ENCODE results near the gene HAGH. TPM values are rescaled to one million over a fixed set of nuclear protein-coding genes. Genes with fewer than 3 reads are reported as not detected.

HAGH gene
- total RNA-seq, 1 donor from 2014 or later, result 76.2 TPM

DNA sequence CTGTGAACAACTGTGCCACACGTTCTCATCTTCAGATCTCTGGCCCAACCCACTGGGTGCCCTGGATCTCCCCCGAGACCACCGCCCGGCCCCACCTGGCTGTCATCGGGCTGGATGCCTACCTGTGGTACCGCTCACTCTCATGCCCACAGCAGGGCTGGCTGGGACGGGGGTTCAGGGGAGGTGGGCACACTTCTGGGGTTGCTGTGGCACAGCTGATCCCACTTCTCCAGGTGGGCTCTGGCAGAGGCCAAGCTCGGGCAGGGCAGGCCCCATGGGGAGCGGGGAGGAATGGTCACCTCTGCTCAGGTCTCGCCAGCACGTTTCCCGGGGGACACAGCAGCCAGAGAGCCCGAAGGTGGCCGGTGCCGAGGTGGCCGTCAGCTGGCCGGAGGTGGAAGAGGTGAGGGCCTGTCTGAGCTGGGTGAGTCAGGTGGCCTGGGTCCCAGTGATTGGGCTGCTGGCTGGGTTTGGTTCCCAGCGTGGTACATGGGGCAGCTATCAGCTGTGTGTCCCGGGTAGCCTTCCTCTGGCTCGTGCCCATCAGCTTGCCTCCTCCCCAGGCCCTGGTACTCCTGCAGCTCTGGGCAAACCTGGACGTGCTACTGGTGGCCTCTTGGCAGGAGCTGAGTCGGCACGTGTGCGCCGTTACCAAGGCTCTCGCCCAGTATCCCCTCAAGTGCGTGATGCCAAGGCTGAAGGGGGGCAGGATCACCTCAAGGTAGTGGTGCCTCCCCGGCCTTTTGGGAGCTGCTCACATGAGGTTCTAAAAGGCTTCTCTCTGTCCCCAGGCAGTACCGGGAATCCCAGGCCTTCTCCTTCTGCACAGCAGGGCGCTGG, 51.4 kb downstream of the HAGH start:
- DNase-seq (ENCODE audit: low read depth, low spot score), result no peak

- no peak for DNase-seq (ENCODE audit: low read depth, low spot score)
Observed at GRCh38 chr16:1774448-1774780, 52.2 kb downstream of the HAGH start.

- DNase-seq (ENCODE audit: low read depth, low spot score), result no peak
Observed at GRCh38 chr16:1773703-1774447, 52.8 kb downstream of the HAGH start.

DNA sequence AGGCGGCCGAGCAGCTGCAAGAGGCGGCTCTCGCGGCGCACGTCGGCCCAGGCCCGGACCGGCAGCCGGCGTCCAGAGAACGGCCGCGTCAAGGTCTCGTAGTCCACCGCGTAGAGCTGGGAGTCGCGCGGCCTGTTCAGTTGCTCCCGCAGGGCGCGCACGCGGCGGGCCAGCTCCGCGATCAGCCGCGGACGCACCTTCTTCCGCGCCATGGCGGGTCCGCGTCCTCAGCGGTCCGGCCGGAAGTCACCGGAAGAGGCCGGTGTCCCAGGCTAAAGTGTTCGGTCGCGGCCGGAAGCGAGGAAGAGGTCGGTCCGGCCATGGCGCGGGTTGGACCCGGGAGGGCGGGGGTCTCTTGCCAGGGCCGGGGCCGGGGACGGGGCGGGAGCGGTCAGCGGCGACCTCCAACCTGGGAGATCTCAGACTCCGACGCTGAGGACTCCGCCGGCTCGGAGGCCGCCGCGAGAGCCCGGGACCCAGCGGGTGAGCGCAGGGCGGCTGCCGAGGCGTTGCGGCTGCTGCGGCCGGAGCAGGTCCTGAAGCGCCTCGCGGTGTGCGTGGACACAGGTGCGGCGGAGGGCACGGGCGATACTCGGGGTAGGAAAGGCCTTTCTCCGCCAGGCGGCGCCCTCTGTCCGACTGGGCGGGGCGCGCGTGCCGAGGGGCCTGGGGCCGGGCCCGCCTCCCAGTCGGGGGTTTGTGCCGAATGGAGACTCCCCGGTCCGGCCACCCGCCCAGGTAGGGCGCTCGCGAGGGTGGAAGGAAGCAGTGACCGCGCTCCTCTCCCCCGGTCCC, 53.5 kb downstream of the HAGH start, which contains the start of gene MRPS34:
TSS of gene MRPS34 (minus strand) at position 227 of the 795 bp plus-strand sequence. CDS start at position 212, 15 bp downstream.
- peak; percentile 44 for DNase-seq (ENCODE audit: low read depth, low spot score)

DNA sequence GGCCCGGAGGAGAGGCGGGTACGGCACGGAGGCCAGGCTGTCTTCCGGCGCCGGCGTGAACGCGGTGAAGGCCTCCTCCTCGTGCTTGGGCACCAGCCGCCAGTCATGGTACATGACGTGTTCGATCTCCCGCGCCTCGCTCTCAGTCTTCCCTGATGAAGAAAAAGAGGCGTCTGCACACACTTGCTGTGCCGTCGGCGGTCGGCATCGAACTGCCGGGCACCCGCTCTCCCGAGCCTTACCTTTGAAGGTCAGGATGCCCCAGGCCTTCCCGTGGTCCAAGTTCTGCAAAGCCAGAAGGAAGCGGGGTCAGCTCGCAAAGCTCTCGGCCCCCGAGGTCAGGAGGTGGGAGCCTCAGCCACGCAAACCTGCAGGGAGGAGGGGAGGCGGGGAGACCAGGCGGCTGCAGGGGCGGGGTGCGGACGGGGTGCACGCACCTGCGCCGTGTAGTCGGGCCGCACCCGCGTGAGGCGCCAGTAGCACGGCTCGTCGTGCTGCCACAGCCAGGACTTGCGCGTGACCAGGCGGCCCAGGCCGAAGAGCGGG, 54.2 kb downstream of the HAGH start, which contains the start of gene EME2:
TSS of gene EME2 (plus strand) at position 449 of the 546 bp plus-strand sequence. CDS start 418 bp downstream, outside the sequence.
- no peak for DNase-seq (ENCODE audit: low read depth, low spot score)

- no peak for DNase-seq (ENCODE audit: low read depth, low spot score)
Observed at GRCh38 chr16:1771864-1772361, 54.7 kb downstream of the HAGH start.

GRCh38 chr16:1771188-1771863, 55.3 kb downstream of the HAGH start, which contains the start of gene NME3:
Gene NME3, minus strand, starts transcription at chr16:1771543. Its CDS starts 9 bp downstream, at chr16:1771534.
- DNase-seq (ENCODE audit: low read depth, low spot score), result no peak

- DNase-seq (ENCODE audit: low read depth, low spot score), result no peak
Observed at GRCh38 chr16:1770328-1771187, 56.1 kb downstream of the HAGH start.

GRCh38 chr16:1769402-1770300, 57.0 kb downstream of the HAGH start:
- no peak for DNase-seq (ENCODE audit: low read depth, low spot score)

DNA sequence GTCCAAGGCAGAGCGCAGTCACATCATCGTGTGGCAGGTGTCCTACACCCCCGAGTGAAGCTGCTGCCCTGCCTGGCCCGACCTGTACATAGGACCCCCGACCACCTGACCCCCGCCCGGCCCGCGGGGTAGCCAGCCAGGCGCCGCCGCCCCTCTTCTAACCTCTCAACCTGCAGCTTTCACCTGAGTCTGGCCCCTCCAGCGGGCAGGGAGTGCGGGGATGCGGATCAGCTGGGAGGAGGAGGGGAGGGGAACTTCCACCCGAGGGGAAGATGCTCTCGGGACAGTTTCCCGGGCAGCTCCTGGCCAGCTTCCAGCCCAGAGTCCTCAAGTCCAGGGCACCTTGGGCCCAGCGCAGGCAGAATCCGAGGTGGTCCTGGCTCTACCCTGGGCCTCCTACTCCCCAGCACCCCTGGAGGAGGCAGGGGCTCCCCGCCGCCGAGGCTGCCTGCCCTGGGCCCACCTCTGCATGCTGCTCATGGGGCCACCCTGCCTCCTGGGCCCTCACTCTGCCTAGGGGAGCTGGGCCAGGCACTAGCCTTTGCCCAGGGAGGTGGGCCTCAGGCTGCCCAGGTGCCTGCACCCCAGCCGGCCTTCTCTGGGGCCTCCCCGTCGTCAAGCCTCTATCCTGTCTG, 57.7 kb downstream of the HAGH start:
- no peak for DNase-seq (ENCODE audit: low read depth, low spot score)

- no peak for DNase-seq (ENCODE audit: low read depth, low spot score)
Observed at GRCh38 chr16:1768061-1768766, 58.4 kb downstream of the HAGH start.

DNA sequence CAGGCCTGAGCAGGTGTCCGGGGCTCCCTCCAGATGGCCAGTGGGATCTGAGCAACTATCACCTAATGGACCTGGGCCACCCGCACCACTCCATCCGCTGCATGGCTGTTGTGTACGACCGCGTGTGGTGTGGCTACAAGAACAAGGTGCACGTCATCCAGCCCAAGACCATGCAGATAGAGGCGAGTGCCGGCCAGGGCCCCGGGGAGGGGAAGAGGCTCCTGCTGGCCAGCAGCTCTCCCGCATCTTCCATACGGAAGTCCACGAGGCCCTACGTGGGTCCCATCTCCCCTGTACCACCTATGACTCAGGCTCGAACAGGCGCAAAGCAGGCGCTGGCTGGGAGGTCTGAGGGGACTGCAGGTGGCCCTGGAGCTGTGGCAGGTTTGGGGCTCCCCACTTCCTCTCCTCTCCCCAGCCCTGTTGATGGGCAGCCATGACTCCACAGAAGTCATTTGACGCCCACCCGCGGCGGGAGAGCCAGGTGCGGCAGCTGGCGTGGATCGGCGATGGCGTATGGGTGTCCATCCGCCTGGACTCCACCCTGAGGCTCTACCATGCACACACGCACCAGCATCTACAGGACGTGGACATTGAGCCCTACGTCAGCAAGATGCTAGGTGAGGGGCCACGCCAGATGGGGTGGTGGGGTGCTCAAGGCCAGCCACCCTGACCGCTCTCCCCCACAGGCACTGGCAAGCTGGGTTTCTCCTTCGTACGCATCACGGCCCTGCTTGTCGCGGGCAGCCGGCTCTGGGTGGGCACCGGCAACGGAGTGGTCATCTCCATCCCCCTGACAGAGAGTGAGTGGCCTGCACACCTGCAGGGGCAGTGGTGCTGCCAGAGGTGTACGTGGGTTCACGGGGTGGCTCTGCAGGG, 59.3 kb downstream of the HAGH start:
- no peak for DNase-seq (ENCODE audit: low read depth, low spot score)

- DNase-seq (ENCODE audit: low read depth, low spot score), result no peak
Observed at GRCh38 chr16:1766701-1767100, 59.9 kb downstream of the HAGH start.

DNA sequence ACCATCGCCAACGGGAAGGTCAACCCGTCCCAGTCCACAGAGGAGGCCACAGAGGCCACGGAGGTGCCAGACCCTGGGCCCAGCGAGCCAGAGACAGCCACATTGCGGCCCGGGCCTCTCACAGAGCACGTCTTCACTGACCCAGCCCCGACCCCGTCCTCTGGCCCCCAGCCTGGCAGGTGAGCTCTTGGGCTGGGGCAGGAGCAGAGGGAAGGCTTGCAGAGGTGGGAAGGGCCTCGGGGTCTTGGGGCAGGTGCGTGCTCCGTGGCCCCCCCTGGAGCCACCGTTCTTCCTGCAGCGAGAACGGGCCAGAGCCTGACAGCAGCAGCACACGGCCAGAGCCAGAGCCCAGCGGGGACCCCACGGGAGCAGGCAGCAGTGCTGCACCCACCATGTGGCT, 60.4 kb downstream of the HAGH start:
- no peak for DNase-seq (ENCODE audit: low read depth, low spot score)

GRCh38 chr16:1765826-1766225, 60.8 kb downstream of the HAGH start:
- no peak for DNase-seq (ENCODE audit: low read depth, low spot score)

DNA sequence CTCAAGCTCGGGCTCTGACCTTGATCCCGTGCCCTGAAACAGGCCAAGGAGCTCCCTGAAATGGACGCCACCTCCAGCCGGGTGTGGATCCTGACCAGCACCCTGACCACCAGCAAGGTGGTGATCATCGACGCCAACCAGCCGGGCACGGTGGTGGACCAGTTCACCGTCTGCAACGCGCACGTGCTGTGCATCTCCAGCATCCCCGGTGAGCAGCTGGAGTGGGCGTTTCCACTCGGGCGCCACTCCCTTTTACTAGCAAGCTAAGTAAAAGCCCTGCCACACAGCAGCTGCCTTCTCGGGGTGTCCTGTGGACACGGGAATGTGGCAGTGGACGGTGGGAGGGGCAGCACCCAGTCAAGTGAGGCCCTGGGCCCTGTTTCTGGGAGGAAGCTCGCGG, 61.7 kb downstream of the HAGH start:
- DNase-seq (ENCODE audit: low read depth, low spot score), result no peak
